Measurements from ENCODE around the gene SGCB.

GRCh38 chr4:52015366-52015765, 22.7 kb downstream of the SGCB start:
- TF ChIP-seq RAD21 (IDR thresholded peaks at IDR 0.05; ENCODE audit: low read depth) = peak; percentile 11; the same call in 1 of the 2 replicates
- no peak for TF ChIP-seq REST (IDR thresholded peaks at IDR 0.05; ENCODE audit: low read depth)
- no peak for TF ChIP-seq CEBPB (IDR thresholded peaks at IDR 0.05)
- no peak for TF ChIP-seq TAF1 (IDR thresholded peaks at IDR 0.05; ENCODE audit: low read depth)
- TF ChIP-seq EP300 (IDR thresholded peaks at IDR 0.05; ENCODE audit: borderline replicate concordance) = no peak
- TF ChIP-seq EGR1 (IDR thresholded peaks at IDR 0.05) = no peak
- TF ChIP-seq FOXM1 (IDR thresholded peaks at IDR 0.05; ENCODE audit: borderline replicate concordance, low read depth) = no peak
- TF ChIP-seq ZBTB7A (IDR thresholded peaks at IDR 0.05; ENCODE audit: low read depth) = no peak
- TF ChIP-seq YY1 (IDR thresholded peaks at IDR 0.05; ENCODE audit: low read depth) = no peak
- TF ChIP-seq, protein P1, sequence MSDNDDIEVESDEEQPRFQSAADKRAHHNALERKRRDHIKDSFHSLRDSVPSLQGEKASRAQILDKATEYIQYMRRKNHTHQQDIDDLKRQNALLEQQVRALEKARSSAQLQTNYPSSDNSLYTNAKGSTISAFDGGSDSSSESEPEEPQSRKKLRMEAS (IDR thresholded peaks at IDR 0.05) = no peak
- TF ChIP-seq TCF12 (IDR thresholded peaks at IDR 0.05; ENCODE audit: low read depth) = no peak
- TF ChIP-seq, protein P2, sequence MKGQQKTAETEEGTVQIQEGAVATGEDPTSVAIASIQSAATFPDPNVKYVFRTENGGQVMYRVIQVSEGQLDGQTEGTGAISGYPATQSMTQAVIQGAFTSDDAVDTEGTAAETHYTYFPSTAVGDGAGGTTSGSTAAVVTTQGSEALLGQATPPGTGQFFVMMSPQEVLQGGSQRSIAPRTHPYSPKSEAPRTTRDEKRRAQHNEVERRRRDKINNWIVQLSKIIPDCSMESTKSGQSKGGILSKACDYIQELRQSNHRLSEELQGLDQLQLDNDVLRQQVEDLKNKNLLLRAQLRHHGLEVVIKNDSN (IDR thresholded peaks at IDR 0.05) = no peak
- no peak for TF ChIP-seq NFIC (IDR thresholded peaks at IDR 0.05)
- no peak for TF ChIP-seq TEAD4 (IDR thresholded peaks at IDR 0.05)

All from Ishikawa (cell line).